VCaP (cell line): ENCODE results near the gene CBARP.

Experiments used
- H3K27ac ChIP-seq: fragments of 450-650 bp; 2 replicates; pipeline ENCODE4 v1.5.1; 2017
- CTCF ChIP-seq: fragments of 450-650 bp; conservative IDR thresholded peaks from 2 replicates; pipeline ENCODE4 v1.5.1; 2017; ENCODE audit warnings: mild to moderate bottlenecking, moderate library complexity

Gene CBARP

GRCh38 chr19:1264801-1265614 lies 27.2 kb upstream of the CBARP start:
- H3K27ac ChIP-seq, result peak overlapping the region; percentile 66; the same call in 1 of the 2 replicates
- no peak for TF ChIP-seq CTCF

GRCh38 chr19:1263188-1263587 lies 25.4 kb upstream of the CBARP start:
- H3K27ac ChIP-seq, result no peak overlapping the region
- TF ChIP-seq CTCF, result no peak

- peak overlapping the region; percentile 84; the same call in 1 of the 2 replicates for H3K27ac ChIP-seq
- TF ChIP-seq CTCF, result no peak
Measured at GRCh38 chr19:1262623-1263123, 24.9 kb upstream of the CBARP start.

GRCh38 chr19:1261798-1262622 lies 24.2 kb upstream of the CBARP start:
- H3K27ac ChIP-seq, result peak overlapping the region; percentile 84
- no peak for TF ChIP-seq CTCF

GRCh38 chr19:1261538-1261797 lies 23.7 kb upstream of the CBARP start:
- H3K27ac ChIP-seq, result peak overlapping the region; percentile 84
- no peak for TF ChIP-seq CTCF

GRCh38 chr19:1260749-1261537 lies 23.1 kb upstream of the CBARP start:
- H3K27ac ChIP-seq, result peak overlapping the region; percentile 84
- TF ChIP-seq CTCF, result no peak
